Measurements from ENCODE around the gene TMEM200A.

TMEM200A gene

DNA sequence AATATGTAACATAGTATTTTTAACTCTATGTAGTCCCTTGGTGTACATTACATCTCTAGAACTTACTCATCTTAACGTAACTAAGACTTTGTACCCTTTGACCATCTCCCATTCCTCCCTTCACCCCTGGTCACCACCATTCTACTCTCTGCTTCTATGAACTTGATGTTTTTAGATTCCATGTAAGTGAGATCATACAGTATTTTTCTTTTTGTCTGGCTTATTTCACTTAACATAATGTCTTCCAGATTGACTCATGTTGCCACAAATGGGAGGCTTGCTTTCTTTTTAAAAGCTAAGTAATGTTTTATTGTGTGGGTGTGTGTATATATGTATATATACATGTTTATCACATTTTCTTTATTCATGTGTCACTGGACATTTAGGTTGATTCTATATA lies 55.8 kb downstream of the TMEM200A start:
- DNase-seq (ENCODE audit: extremely low read depth in 1 of 2, low read depth in 1 of 2) = no peak

DNA sequence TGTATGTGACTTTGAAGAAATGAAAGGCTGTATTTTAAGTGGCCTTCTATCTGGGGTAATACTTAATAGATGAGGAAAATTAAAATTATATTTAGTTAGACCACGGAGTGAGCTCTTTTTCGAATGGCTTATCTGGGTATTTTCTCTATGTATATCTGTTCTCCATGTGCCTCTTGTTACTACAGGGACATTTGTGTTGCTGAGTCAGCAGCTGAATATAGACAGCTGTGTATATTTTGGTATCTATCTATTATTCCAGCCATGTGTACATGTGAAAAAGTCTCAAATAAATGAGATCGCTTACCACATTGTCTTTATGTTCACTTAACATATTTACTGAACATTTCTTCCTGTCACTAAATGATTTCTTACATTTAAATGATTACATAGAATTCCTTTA lies 57.2 kb downstream of the TMEM200A start:
- no peak for DNase-seq (ENCODE audit: extremely low read depth in 1 of 2, low read depth in 1 of 2)

DNA sequence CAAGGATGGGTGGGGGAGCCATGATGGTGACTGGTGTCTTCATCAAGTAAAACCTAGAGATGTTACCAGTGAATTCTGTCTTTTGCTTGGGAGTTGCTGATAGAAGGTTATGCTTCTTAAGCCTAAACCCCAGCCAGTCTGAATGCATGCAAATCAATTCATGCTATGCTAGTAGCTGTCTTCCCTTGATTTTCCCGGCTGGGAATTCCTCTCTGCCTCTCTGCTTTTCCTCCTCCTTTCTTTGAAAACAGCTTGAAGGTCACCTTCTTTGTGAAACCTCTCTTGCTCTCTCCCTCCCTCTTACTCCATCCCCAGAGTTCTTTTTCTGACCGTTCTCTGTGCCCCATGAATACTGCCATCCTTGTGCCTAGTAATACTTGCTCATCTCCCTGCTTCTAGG lies 58.9 kb downstream of the TMEM200A start:
- DNase-seq (ENCODE audit: extremely low read depth in 1 of 2, low read depth in 1 of 2) = no peak

DNA sequence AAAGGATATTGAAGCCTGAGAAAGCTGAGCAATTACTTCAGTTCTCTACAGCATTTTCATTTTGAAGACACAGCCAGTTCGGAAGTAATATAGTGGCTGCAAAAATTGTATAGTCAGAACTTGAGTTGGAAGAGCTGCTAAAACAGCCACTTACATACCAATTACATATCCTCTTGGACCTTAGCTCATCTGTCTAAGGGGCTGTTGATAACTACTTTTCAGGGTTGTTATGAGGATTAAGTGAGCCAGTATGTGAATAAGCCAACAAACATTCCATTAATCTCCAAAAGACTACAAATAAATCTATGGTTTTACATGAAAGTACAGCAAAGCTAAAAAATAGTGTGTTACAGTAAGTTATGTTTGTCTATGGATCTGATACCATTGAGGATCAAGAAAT lies 59.7 kb downstream of the TMEM200A start:
- DNase-seq (ENCODE audit: extremely low read depth in 1 of 2, low read depth in 1 of 2) = no peak

GRCh38 chr6:130426066-130426721 lies 60.4 kb downstream of the TMEM200A start:
- no peak for DNase-seq (ENCODE audit: extremely low read depth in 1 of 2, low read depth in 1 of 2)

- DNase-seq (ENCODE audit: extremely low read depth in 1 of 2, low read depth in 1 of 2) = no peak
Observed at GRCh38 chr6:130431346-130431852, 65.6 kb downstream of the TMEM200A start.

GRCh38 chr6:130432838-130433237 lies 67.0 kb downstream of the TMEM200A start:
- no peak for DNase-seq (ENCODE audit: extremely low read depth in 1 of 2, low read depth in 1 of 2)

GRCh38 chr6:130434174-130434873 lies 68.5 kb downstream of the TMEM200A start:
- no peak for DNase-seq (ENCODE audit: extremely low read depth in 1 of 2, low read depth in 1 of 2)

GRCh38 chr6:130435181-130435580 lies 69.4 kb downstream of the TMEM200A start:
- DNase-seq (ENCODE audit: extremely low read depth in 1 of 2, low read depth in 1 of 2) = no peak

DNA sequence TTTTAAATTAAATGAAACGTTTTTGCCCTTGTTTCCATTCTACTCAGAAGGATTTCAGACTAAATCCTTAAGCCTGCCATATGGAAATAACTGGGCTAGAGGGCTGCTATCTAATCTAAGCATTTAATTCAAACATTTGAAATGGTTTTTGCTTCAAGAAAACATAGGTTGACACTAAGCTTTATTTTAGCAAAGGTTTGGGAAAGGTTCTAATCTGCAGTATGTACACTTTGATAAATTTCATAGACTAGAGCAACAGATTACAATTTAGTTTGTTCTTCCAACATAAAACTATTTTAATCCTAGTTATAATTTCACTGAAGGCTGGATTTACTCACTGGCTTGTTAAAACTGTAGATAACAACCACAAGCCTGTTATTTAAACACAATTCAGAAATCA lies 72.1 kb downstream of the TMEM200A start:
- no peak for DNase-seq (ENCODE audit: extremely low read depth in 1 of 2, low read depth in 1 of 2)

DNA sequence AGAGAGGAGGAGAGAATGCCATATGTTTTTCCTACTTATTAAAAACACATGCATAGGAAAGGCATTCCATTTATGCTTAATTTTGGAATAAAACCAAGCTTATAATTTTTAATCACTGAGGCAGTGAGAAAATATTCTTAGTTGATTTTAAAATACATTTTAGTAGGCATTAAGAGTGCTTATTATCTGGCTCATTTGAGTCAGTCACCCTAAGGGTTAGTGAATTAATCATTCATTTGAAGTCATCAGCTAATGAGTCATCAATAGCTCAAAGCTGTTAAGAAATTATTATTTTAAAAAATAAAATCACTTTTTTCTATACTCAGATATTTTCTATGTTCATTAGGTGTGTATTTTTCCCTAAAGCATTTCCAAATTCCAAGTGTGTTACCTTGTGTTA lies 81.6 kb downstream of the TMEM200A start:
- DNase-seq (ENCODE audit: extremely low read depth in 1 of 2, low read depth in 1 of 2) = no peak

GRCh38 chr6:130452336-130452735 lies 86.5 kb downstream of the TMEM200A start:
- DNase-seq (ENCODE audit: extremely low read depth in 1 of 2, low read depth in 1 of 2) = no peak

GRCh38 chr6:130453230-130453629 lies 87.4 kb downstream of the TMEM200A start:
- DNase-seq (ENCODE audit: extremely low read depth in 1 of 2, low read depth in 1 of 2) = no peak

DNA sequence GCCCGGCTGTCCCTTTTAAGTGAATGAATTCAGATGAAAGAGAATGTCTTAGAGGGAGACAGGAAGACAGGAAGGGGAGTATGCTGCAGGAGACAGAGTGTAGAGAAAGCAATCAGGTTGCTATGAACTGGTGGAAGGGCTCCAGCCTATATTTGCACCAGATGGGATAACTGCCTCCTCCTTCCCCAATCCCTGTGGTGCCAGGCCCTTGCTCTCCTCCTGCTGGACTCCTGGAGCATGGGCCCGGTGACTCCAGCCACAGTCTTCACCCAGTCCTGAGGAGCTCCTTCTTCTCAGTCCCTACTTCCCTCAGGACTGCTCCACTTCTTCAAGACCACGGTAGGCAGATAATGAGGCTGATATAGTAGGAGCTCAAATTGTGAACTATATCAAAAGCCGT lies 91.8 kb downstream of the TMEM200A start:
- DNase-seq (ENCODE audit: extremely low read depth in 1 of 2, low read depth in 1 of 2) = no peak

GRCh38 chr6:130459316-130459715 lies 93.5 kb downstream of the TMEM200A start:
- DNase-seq (ENCODE audit: extremely low read depth in 1 of 2, low read depth in 1 of 2) = no peak

DNA sequence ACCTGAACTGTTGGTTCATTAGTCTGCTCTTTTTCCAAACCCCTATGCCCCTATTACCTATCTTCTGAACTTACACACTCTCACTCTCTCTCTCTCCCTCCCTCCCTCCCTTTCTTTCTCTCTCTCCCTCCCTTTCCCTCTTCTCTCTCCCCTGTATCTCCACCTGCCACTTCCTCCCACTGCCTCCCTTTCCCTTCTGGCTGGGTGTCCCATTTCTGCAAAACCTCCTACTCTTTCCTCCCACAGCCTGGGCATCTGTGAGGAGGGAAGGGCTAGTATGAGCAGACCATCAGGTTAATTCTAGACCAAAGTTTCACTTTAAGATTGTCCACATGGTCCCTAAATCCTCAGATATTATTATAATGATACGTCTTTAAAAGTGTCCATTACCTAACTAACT lies 95.1 kb downstream of the TMEM200A start:
- no peak for DNase-seq (ENCODE audit: extremely low read depth in 1 of 2, low read depth in 1 of 2)

DNA sequence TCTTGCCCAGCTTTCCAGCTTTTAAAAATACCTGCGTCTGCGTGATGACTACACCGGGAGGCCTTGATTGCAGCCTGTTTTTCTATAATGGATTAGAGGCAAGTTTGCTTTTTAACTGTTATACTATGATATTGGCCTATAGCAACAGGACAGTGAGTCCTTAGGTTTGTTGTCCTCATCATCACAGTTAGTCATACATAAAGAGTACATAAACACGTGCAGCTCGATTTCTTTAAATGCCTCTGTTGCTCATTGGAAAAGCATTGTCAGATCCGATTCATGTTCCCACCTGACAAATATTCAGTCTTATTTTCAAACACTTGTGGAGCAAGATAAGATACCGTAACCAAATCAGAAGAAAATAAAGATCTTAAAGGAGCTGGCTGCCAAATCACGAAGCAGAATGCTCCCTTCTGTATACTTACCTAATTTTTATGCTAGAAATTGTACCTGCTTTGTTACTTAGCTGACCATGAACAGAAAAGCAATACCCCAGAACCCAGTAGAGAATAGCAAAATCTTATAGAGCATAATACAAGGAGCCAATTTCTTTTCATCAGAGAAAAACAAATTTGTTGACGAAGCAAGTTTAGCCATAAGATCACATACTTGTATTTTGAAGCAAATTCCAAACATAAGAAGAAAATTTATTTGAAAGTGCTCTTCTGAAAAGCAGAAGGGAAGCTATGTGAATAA lies 100.4 kb downstream of the TMEM200A start:
- DNase-seq (ENCODE audit: extremely low read depth in 1 of 2, low read depth in 1 of 2) = no peak

DNA sequence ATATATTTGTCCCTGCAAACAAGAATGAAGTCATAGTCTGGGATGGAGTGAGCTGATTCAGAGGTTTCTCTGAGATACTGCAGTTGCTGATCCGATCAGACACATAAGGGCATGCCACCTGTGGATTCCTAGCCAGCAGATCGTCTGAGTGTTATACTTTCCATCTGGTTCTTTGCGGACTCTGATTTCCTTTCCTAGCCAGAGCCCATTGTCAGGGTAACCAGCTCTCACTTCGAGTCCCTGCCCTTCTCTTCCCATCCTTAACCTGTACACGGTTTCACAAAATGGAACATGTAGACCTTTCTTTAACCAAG lies 100.9 kb downstream of the TMEM200A start:
- no peak for DNase-seq (ENCODE audit: extremely low read depth in 1 of 2, low read depth in 1 of 2)

DNA sequence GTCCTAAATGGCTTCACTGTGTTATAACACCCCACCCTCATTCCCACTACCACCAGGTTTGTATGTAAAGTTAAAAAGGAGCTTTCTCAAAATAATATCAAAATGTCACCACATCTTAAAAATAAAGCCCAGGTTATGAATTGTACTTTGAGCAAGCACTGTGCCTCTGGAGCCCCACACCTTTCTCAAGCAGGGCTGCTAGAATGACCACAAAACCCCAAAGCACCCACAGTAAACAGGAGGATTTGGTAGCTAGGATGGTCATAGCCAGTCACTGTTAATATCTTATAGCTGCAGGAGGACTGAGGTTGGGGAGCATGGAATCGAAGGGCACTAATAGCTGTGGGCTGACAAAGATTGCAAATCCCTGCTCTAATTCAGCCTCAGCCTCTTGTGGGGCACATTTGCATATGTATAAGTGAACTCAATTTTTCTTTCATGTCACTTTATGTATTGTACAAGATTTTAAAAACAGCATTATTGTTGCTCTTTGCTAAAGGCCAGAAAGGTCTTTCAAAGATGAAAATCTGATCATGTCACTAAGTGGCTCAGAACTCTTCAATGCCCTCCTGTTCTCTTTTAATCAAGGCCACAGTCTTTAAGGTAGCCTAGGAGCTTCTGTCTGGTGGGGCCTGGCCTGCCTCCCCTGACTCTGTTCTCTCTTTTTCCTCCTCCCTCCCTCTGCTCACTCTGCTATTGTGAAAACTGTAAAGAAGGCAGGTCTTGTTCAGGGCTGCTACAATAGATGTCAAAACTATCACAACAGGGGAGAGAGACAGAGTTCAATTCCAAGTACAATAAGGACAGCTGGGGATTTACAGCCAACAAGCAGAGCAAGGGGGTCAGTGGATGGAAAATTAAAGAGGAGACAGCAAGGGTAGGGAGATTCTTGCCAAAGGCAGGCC lies 101.6 kb downstream of the TMEM200A start:
- no peak for DNase-seq (ENCODE audit: extremely low read depth in 1 of 2, low read depth in 1 of 2)

DNA sequence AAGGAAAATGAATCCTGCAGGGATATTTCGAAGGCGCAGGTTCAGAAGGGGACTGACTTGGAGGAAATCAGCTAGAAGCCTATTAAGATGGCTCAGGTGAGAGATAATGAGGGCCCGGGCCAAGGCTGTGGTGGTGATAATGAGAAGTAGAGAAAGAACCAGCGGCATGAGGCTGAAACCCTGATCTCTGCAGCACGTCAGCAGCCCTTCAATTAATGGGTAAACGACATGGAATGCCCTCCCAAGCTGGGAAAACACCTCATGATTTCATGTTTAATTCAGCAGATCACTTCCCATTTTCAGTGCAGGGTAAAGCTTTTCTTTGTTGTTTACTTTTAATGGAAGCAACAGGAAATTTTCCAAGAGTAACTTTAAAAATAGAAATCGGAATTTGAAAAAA lies 104.9 kb downstream of the TMEM200A start:
- no peak for DNase-seq (ENCODE audit: extremely low read depth in 1 of 2, low read depth in 1 of 2)

- peak in 1 of 2 donors; percentile 9 for DNase-seq (ENCODE audit: extremely low read depth in 1 of 2, low read depth in 1 of 2)
Observed at GRCh38 chr6:130473886-130474285, 108.1 kb downstream of the TMEM200A start.

All from stimulated activated CD8-positive, alpha-beta memory T cell treated with anti-CD3 and anti-CD28 coated beads, Interleukin-7, amount 100 ng/mL, for 48 hours (primary cell).